Measurements from ENCODE around the gene HAPLN1. TPM values are rescaled to one million over a fixed set of nuclear protein-coding genes. Genes with fewer than 3 reads are reported as not detected.

HAPLN1 gene
- total and polyA plus RNA-seq, 2 experiments from 2014 or later: 34.5 to 43.0 TPM

DNA sequence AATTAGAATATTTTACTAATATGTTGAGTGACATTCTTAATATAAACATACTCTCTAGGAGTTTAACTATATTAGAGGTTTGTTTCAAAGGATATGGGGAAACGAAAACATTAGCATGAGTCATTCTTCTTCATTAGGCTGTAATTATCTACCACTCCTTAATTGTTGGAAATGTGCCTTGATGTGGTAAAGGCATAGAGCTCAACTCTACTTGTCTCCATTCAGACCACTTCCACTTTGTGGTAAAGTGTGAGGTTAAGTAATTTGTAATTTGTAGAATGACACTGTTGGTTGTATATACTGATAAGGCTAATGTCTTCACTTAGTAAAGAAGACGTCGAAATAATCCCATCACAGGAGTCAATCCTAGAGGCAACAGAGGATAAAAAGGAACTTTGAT is 58.1 kb downstream of the HAPLN1 start:
- Histone ChIP-seq H3K36me3 (replicated peaks; ENCODE audit: insufficient read depth, low read depth) (no peaks in the 10 kb centered on the region), H3K9me3 (ENCODE audit: low read depth) (no peaks in the 10 kb centered on the region), H2AFZ (no peak overlapping the region), H3K4me3 (no peak overlapping the region), H3K4me1 (ENCODE audit: insufficient read depth) (no peaks in the 10 kb centered on the region), H3K27me3 (no peaks in the 10 kb centered on the region), H3K27ac (no peak overlapping the region), H3K9me2 (replicated peaks; ENCODE audit: insufficient read depth) (no peaks in the 10 kb centered on the region), H4K20me1 (ENCODE audit: insufficient read depth, poor library complexity, severe bottlenecking) (no peaks in the 10 kb centered on the region), H3K4me2 (no peak overlapping the region), H3K79me2 (no peaks in the 10 kb centered on the region)
- 72% methylated on average over 3 of the region's 3 CpGs for WGBS (ENCODE audit: low lambda C conversion rate, missing lambda C conversion rate)
- DNase-seq (ENCODE audit: low spot score): no peak
- TF ChIP-seq EZH2phosphoT487 (IDR thresholded peaks at IDR 0.05; ENCODE audit: low read depth, severe bottlenecking, unreplicated experiment) (no peak), EZH2 (IDR thresholded peaks at IDR 0.05; ENCODE audit: borderline replicate concordance) (no peak)
- TF ChIP-seq, protein P1, sequence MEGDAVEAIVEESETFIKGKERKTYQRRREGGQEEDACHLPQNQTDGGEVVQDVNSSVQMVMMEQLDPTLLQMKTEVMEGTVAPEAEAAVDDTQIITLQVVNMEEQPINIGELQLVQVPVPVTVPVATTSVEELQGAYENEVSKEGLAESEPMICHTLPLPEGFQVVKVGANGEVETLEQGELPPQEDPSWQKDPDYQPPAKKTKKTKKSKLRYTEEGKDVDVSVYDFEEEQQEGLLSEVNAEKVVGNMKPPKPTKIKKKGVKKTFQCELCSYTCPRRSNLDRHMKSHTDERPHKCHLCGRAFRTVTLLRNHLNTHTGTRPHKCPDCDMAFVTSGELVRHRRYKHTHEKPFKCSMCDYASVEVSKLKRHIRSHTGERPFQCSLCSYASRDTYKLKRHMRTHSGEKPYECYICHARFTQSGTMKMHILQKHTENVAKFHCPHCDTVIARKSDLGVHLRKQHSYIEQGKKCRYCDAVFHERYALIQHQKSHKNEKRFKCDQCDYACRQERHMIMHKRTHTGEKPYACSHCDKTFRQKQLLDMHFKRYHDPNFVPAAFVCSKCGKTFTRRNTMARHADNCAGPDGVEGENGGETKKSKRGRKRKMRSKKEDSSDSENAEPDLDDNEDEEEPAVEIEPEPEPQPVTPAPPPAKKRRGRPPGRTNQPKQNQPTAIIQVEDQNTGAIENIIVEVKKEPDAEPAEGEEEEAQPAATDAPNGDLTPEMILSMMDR (IDR thresholded peaks at IDR 0.05; ENCODE audit: poor library complexity): no peak

DNA sequence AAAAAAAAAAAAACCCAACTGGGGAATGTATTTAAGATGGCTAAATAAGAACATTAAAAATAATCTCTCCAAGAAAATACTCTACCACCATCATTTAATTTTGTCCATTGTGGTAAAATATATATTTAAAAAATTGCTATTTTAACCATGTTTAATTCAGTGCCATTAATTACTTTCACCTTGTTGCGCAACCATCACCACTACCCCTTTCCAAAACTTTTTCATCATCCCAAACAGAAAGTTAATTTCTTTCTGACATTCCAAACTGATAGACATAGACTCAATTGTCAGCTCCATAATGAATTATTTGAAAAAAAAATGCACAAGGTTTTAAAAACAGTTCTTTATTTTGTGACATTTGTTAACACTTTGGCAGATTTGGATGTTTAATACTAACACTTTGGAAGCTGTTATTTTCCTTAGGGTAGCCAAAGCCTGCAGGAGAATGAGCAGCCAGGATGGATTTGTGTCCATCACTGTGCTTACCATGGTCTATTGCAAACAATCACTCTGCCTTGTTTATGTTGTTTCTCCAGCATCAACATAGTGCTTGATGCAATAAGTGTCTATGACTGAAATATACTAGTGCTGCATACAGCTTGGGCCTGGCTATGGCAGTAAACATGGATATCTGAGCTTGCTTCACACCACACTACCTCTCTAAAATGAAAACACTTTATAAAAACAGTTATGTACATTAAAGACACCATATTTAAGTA is 62.7 kb downstream of the HAPLN1 start:
- Histone ChIP-seq H3K36me3 (replicated peaks; ENCODE audit: insufficient read depth, low read depth) (no peaks in the 10 kb centered on the region), H3K27me3 (no peaks in the 10 kb centered on the region), H3K79me2 (no peaks in the 10 kb centered on the region), H3K4me3 (no peak overlapping the region), H3K9me2 (replicated peaks; ENCODE audit: insufficient read depth) (no peaks in the 10 kb centered on the region), H4K20me1 (ENCODE audit: insufficient read depth, poor library complexity, severe bottlenecking) (no peaks in the 10 kb centered on the region), H3K9me3 (ENCODE audit: low read depth) (no peaks in the 10 kb centered on the region), H3K27ac (no peak overlapping the region), H3K4me1 (ENCODE audit: insufficient read depth) (no peaks in the 10 kb centered on the region), H3K4me2 (no peak overlapping the region), H2AFZ (no peak overlapping the region)
- TF ChIP-seq EZH2phosphoT487 (IDR thresholded peaks at IDR 0.05; ENCODE audit: low read depth, severe bottlenecking, unreplicated experiment) (no peak), EZH2 (IDR thresholded peaks at IDR 0.05; ENCODE audit: borderline replicate concordance) (no peak)
- TF ChIP-seq, protein P1 (IDR thresholded peaks at IDR 0.05; ENCODE audit: poor library complexity): no peak
- DNase-seq (ENCODE audit: low spot score): no peak
- 93% methylated on average over 1 of the region's 1 CpG for WGBS (ENCODE audit: low lambda C conversion rate, missing lambda C conversion rate)

DNA sequence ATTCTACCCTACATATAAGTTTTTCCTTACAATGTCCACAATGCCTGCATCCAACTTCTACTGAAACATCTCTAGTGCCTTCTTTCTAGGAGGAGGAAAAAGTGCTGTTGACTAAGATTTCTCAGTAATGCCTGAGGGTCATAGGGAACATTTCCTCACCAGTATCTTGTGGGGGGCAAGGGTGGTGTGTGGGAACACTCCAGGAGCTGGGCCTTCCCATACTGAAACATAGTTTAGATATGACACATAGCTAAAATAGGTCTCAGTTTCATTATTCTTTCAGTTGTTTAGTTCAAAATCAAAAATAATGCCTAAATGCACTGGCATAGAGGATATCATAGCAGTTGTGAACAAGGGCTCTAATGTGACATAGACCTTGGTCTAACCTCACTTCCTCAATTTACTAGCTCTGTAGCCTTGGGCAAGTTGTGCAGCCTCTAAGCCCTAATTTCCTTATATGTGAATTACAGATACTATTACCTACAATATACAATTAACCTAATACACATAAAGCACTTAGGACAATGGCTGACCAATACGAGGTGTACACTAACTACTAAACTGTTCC is 66.1 kb downstream of the HAPLN1 start:
- H3K36me3 ChIP-seq (replicated peaks; ENCODE audit: insufficient read depth, low read depth): no peaks in the 10 kb centered on the region
- H2AFZ ChIP-seq: no peak overlapping the region
- H3K4me2 ChIP-seq: no peak overlapping the region
- H3K9me2 ChIP-seq (replicated peaks; ENCODE audit: insufficient read depth): no peaks in the 10 kb centered on the region
- no peaks in the 10 kb centered on the region for H3K27me3 ChIP-seq
- H4K20me1 ChIP-seq (ENCODE audit: insufficient read depth, poor library complexity, severe bottlenecking): no peaks in the 10 kb centered on the region
- TF ChIP-seq EZH2phosphoT487 (IDR thresholded peaks at IDR 0.05; ENCODE audit: low read depth, severe bottlenecking, unreplicated experiment): no peak
- no peak for TF ChIP-seq EZH2 (IDR thresholded peaks at IDR 0.05; ENCODE audit: borderline replicate concordance)
- TF ChIP-seq, protein P1 (IDR thresholded peaks at IDR 0.05; ENCODE audit: poor library complexity): no peak
- no peak overlapping the region for H3K27ac ChIP-seq
- no peak overlapping the region for H3K4me3 ChIP-seq
- no peaks in the 10 kb centered on the region for H3K79me2 ChIP-seq
- H3K9me3 ChIP-seq (ENCODE audit: low read depth): no peaks in the 10 kb centered on the region
- 78% methylated on average over 1 of the region's 1 CpG for WGBS (ENCODE audit: low lambda C conversion rate, missing lambda C conversion rate)
- no peaks in the 10 kb centered on the region for H3K4me1 ChIP-seq (ENCODE audit: insufficient read depth)
- DNase-seq (ENCODE audit: low spot score): no peak
